Hematopoietic multipotent progenitor cell treated with erythropoietin and hydrocortisone succinate and interleukin-3 and kit ligand, for 8 days (in vitro differentiated cells): ENCODE data around the gene IFT52.

Experiments
- DNase-seq: peaks from one replicate; pipeline ENCODE4 v3.0.0-alpha.2; 2015

The IFT52 gene

DNA sequence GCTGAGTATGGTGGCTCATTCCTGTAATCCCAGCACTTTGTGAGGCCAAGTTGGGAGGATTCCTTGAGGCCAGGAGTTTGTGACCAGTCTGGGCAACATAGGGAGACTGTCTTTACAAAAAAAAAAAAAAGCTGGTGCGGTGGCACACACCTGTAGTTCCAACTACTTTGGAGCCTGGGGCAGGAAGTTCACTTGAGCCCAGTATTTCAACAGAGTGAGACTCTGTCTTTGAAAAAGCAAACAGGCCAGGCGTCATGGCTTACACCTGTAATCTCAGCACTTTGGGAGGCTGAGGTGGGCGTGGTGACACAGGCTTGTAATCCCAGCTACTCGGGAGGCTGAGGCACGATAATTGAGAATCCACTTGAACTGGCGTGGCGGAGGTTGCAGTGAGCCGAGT is 104.8 kb downstream of the IFT52 start:
- DNase-seq = no peak
